Ovary (tissue), 3 donors: ENCODE measurements around the gene EPB41L3.

Experiments used
- EP300 ChIP-seq: sonication (generic); formaldehyde crosslinking; IDR thresholded peaks from one replicate; pipeline ENCODE4 v1.6.1; 2017; ENCODE audit warnings: antibody characterized with exemption
- POLR2A ChIP-seq: fragments of 450-650 bp; IDR thresholded peaks from one replicate; pipeline ENCODE4 v1.6.1; 2017; ENCODE audit warnings: antibody characterized with exemption, mild to moderate bottlenecking, moderate library complexity
- TF ChIP-seq, protein P1 (sequence below), 3 donors: fragments of 450-650 bp in 2 of 3; fragments of 200-600 bp in 1 of 3; IDR thresholded peaks; one replicate each; pipeline versions ENCODE4 v1.5.1 to v1.8.0; 2016 to 2022; ENCODE audit warnings: antibody characterized with exemption in 3 of 3, mild to moderate bottlenecking in 1 of 3
- donor health status: DM: no; HTN: no; CAD: no.

DNA sequence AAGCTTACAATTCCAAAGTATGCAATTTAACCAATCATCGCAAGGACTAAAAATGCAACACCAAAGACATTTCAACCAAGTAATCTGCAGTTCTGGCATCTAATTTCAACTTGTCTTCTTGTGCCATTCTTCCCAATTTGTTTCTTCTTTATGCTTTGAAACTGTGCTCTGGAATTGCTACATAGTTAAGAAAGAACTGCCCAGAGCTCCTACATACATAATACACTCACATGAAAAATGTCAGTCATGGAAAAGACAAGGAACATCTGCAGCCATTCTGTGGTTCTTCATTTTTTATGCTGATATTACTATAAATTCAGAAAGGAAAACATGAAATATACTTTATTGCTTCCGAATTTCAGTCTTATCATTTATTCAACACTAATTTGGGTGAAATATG, 4.4 kb downstream of the EPB41L3 start:
- TF ChIP-seq, protein P1, sequence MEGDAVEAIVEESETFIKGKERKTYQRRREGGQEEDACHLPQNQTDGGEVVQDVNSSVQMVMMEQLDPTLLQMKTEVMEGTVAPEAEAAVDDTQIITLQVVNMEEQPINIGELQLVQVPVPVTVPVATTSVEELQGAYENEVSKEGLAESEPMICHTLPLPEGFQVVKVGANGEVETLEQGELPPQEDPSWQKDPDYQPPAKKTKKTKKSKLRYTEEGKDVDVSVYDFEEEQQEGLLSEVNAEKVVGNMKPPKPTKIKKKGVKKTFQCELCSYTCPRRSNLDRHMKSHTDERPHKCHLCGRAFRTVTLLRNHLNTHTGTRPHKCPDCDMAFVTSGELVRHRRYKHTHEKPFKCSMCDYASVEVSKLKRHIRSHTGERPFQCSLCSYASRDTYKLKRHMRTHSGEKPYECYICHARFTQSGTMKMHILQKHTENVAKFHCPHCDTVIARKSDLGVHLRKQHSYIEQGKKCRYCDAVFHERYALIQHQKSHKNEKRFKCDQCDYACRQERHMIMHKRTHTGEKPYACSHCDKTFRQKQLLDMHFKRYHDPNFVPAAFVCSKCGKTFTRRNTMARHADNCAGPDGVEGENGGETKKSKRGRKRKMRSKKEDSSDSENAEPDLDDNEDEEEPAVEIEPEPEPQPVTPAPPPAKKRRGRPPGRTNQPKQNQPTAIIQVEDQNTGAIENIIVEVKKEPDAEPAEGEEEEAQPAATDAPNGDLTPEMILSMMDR (IDR thresholded peaks at IDR 0.05), result no peak
- TF ChIP-seq POLR2A, result no peak
- no peak for TF ChIP-seq EP300
